ENCODE data around the gene SHROOM4. TPM values are rescaled to one million over a fixed set of nuclear protein-coding genes. Genes with fewer than 3 reads are reported as not detected.
A peak's percentile ranks its signal among the peaks of the same experiment; 100 is the strongest.

The SHROOM4 gene
- total RNA-seq, 3 donors from 2014 or later, result 2.9 to 3.6 (median 3.2) TPM

DNA sequence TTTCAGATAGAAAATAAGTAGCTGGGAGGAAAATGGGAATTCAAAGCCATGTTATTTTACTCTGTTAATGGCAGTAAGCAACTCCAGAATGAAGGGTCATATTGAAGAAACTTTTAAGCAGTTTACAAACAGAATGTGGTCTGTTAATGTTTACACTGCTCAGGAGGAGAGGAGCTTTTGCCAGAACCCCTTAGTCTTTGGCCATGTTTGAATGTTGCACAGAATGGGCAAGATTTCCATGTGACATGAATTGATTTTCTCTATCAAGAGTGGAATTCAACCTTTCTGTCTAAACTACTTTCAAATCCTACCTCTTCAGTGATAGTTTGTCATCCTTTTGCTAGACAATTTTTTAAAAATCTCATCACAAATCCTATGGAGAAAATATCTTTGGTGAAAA lies 227.6 kb downstream of the SHROOM4 start:
- H3K4me3 ChIP-seq, result no peak overlapping the region
- H3K36me3 ChIP-seq (ENCODE audit: low read depth), result no peaks in the 10 kb centered on the region
- TF ChIP-seq, protein P1, sequence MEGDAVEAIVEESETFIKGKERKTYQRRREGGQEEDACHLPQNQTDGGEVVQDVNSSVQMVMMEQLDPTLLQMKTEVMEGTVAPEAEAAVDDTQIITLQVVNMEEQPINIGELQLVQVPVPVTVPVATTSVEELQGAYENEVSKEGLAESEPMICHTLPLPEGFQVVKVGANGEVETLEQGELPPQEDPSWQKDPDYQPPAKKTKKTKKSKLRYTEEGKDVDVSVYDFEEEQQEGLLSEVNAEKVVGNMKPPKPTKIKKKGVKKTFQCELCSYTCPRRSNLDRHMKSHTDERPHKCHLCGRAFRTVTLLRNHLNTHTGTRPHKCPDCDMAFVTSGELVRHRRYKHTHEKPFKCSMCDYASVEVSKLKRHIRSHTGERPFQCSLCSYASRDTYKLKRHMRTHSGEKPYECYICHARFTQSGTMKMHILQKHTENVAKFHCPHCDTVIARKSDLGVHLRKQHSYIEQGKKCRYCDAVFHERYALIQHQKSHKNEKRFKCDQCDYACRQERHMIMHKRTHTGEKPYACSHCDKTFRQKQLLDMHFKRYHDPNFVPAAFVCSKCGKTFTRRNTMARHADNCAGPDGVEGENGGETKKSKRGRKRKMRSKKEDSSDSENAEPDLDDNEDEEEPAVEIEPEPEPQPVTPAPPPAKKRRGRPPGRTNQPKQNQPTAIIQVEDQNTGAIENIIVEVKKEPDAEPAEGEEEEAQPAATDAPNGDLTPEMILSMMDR (IDR thresholded peaks at IDR 0.05), result no peak
- H3K9me3 ChIP-seq, result no peaks in the 10 kb centered on the region
- ATAC-seq, result no peak
- no peak for DNase-seq
- intact Hi-C loops (cut with DNase I, micrococcal nuclease), result loop anchor here in 1 of 2 donors (10.0 kb wide), 1 partner anchor 672 kb away; no protein-coding TSS in a partner anchor
- no peaks in the 10 kb centered on the region for H3K4me1 ChIP-seq (ENCODE audit: low read depth)

- TF ChIP-seq, protein P1 (IDR thresholded peaks at IDR 0.05), result no peak
- Histone ChIP-seq H3K9me3 (no peaks in the 10 kb centered on the region), H3K4me1 (ENCODE audit: low read depth) (no peaks in the 10 kb centered on the region), H3K4me3 (no peak overlapping the region), H3K36me3 (ENCODE audit: low read depth) (no peaks in the 10 kb centered on the region)
- DNase-seq (no peak), ATAC-seq (no peak)
- intact Hi-C loops (cut with DNase I, micrococcal nuclease), result loop anchor here in 1 of 2 donors (10.0 kb wide), 1 partner anchor 667 kb away; no protein-coding TSS in a partner anchor
Observed at GRCh38 chrX:50581405-50581804, 232.6 kb downstream of the SHROOM4 start.

DNA sequence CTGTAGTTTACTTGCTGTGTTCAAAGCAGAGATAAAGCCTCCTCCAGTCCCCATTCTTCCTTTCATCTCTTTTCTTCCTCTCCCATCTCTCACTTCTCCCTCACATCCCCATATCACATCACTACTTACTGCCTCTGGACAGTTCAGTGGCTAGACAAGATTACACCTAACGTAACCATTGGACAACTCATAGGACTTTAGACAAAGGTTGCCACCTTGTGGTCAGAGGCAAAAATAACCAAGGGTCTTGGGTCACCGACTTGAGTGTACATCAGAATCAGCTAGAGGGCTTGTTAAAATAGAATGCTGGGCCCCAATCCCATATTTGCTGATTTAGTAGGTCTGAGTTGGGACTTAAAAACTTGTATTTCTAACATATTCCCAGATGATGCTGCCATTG lies 234.0 kb downstream of the SHROOM4 start:
- H3K4me3 ChIP-seq, result no peak overlapping the region
- DNase-seq (peak in 1 of 3 donors; percentile 47), ATAC-seq (peak; percentile 74)
- H3K36me3 ChIP-seq (ENCODE audit: low read depth), result no peaks in the 10 kb centered on the region
- no peaks in the 10 kb centered on the region for H3K4me1 ChIP-seq (ENCODE audit: low read depth)
- no peaks in the 10 kb centered on the region for H3K9me3 ChIP-seq
- intact Hi-C loops (cut with DNase I, micrococcal nuclease), result loop anchor here in 1 of 2 donors (10.0 kb wide), 1 partner anchor 665 kb away; no protein-coding TSS in a partner anchor
- TF ChIP-seq, protein P1 (IDR thresholded peaks at IDR 0.05), result no peak

GRCh38 chrX:50577326-50577725 lies 236.7 kb downstream of the SHROOM4 start:
- DNase-seq, result no peak
- TF ChIP-seq, protein P1 (IDR thresholded peaks at IDR 0.05), result no peak
- no peak for ATAC-seq
- no peaks in the 10 kb centered on the region for H3K9me3 ChIP-seq
- intact Hi-C loops (cut with DNase I, micrococcal nuclease), result no loop called here
- H3K36me3 ChIP-seq (ENCODE audit: low read depth), result no peaks in the 10 kb centered on the region
- no peak overlapping the region for H3K4me3 ChIP-seq
- H3K4me1 ChIP-seq (ENCODE audit: low read depth), result no peaks in the 10 kb centered on the region

DNA sequence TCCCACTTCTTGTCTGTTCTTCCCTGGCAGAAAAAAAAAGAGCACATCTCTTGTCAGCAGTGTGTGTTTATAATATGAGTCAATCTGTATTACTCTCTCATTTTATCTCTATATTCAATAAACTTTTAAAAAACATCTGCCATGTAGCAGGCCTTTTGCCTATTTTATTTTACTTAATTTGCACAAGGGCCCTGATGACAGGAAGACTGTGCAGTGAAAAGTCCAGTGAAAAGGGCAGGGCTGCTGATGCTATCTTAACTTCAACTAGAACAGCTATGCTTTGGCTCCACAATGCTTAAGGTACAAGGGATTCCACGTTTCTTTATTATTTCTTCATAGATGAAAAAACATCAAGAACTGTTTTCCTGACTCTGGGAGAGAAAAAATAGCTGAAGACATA lies 246.4 kb downstream of the SHROOM4 start:
- Histone ChIP-seq H3K4me3 (no peak overlapping the region), H3K9me3 (no peaks in the 10 kb centered on the region), H3K4me1 (ENCODE audit: low read depth) (no peaks in the 10 kb centered on the region), H3K36me3 (ENCODE audit: low read depth) (no peaks in the 10 kb centered on the region)
- no peak for ATAC-seq
- TF ChIP-seq, protein P1 (IDR thresholded peaks at IDR 0.05), result no peak
- intact Hi-C loops (cut with DNase I, micrococcal nuclease), result no loop called here
- DNase-seq, result no peak

DNA sequence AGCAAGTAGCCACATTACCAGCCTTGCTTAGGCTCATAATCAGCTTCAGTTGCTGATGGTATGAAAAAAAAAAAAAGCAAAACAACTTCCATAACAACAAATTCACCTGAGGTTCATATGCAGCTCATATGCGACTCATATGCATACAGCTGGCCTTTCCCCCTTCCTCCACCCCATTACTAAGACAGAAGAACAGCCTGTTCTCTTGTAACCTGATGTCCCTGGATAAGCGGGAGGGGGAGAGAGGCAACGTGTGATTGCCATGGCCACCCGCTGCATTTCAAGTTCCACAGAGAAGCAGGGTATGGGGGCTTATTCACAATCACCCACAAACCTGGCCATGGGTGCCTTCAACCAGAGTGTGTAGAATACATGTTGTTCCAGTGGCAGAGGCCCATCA lies 248.3 kb downstream of the SHROOM4 start:
- H3K36me3 ChIP-seq (ENCODE audit: low read depth), result no peaks in the 10 kb centered on the region
- ATAC-seq (no peak), DNase-seq (no peak)
- no peaks in the 10 kb centered on the region for H3K4me1 ChIP-seq (ENCODE audit: low read depth)
- H3K9me3 ChIP-seq, result no peaks in the 10 kb centered on the region
- intact Hi-C loops (cut with DNase I, micrococcal nuclease), result no loop called here
- no peak overlapping the region for H3K4me3 ChIP-seq
- TF ChIP-seq, protein P1 (IDR thresholded peaks at IDR 0.05), result no peak
